Fibroblast of skin of back (primary cell): ENCODE data around the gene ITSN1. TPM values are rescaled to one million over a fixed set of nuclear protein-coding genes. Genes with fewer than 3 reads are reported as not detected.
"Not testable (repeated sequence)": the region's sequence is repeated elsewhere in the genome, so short reads cannot be mapped to it uniquely, and the experiment has no call there.

Source experiments
- DNase-seq: peaks from one replicate; pipeline ENCODE4 v3.0.0-alpha.2; 2013
- polyA plus RNA-seq, 2 experiments: library from polyadenylated mRNA; unstranded; fragments of 120-200 nt; gene quantifications; one replicate each; pipeline ENCODE4 v1.2.1, GENCODE V29; 2013; ENCODE audit not compliant: insufficient read length in 2 of 2

The ITSN1 gene
- polyA plus RNA-seq (2013, experiment 1 of 2; ENCODE audit: insufficient read length): 26.5 TPM
- polyA plus RNA-seq (2013, experiment 2 of 2; ENCODE audit: insufficient read length): 23.9 TPM

- peak; percentile 100 for DNase-seq
These were observed at the start of gene ITSN1 for GRCh38 chr21:33642027-33642895. ITSN1 (plus strand) TSS chr21:33642501; CDS start chr21:33718829, 76,328 bp downstream.

- no peak for DNase-seq
These were observed 44.2 kb upstream of the ITSN1 start for GRCh38 chr21:33598051-33598450.

- no peak for DNase-seq
These were observed 33.7 kb upstream of the ITSN1 start for GRCh38 chr21:33608559-33608958.

DNA sequence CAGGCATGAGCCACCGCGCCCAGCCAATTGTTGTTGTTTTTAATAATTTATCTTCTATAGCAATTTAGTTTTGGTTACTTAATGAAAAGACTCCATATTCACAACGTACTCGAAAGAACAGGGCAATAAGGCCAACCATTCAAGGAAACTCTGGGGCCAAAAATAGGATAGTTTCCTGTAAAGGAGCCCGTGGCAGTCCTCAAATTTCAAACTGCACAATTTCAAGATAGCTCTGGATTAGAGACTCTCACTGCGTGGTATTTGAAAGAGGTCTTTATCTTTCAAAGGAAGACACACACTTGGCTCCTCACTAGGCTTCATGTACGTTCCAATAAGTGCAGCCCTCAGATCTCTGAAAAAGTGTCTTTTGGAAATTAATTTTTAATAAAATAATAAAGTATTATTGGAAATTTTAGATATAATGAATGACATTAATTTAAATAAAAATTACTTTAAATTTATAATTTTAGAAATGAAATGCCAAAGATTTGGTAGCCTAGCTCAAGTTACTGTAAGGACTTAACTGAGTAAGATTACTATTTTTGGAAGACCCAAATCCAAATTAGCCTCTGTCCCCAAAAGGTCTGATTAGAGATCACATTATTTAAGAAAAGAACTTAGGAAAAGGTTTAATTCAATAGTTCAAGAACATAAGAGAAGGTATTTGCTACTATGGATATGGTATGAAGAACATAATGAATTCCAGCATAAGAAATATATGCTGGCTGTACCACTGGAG is 31.1 kb upstream of the ITSN1 start:
- no peak for DNase-seq

DNA sequence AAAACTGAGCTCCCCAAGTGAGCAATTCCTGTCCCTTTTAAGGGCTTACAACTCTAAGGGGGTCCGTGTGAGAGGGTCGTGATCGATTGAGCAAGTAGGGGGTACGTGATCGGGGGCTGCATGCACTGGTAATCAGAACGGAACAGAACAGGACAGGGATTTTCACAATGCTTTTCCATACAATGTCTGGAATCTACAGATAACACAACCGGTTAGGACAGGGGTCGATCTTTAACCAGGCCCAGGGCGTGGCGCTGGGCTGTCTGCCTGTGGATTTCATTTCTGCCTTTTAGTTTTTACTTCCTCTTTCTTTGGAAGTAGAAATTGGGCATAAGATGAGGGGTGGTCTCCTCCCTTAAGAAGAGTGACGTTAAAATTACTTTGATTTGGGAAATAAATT is 24.7 kb upstream of the ITSN1 start:
- not testable (repeated sequence) for DNase-seq

GRCh38 chr21:33618407-33618806 is 23.9 kb upstream of the ITSN1 start:
- DNase-seq: no peak

DNA sequence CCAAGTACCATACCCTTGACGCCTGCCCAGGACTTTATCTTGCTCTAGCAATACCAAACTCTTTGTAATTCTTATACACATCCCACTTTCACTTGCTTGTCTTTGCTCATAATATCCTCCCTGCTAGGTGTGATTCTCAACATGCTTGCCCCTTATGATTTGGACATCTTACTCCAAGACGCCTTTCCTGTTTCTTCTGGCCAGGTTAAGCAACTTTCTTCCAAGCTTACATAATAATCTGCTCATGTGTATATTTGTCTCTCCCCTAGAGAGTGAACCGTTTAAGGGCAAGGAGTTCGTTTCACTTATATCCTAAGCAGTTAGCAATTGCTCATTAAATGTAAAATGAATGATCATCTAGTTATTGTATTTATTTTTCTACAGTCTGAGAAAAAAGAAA is 22.6 kb upstream of the ITSN1 start:
- no peak for DNase-seq

DNA sequence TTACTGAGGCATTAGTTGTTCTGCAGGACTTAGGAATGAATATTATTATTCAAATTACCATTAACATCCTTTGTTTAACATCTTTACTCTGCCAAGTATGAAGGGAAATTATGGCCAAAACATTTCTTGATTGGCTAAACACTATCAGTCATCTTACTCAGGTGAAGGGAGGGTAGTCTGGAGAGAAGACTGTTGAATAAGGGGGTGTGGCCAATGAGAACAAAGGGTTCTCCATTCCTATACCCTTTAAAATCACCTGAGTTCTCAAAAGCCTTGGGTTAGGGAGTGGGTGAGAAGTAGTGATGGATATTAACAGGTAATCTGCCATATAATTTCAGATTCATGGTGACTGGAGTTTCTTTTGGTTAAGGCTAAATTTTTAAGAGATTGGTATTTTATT is 20.0 kb upstream of the ITSN1 start:
- no peak for DNase-seq

DNA sequence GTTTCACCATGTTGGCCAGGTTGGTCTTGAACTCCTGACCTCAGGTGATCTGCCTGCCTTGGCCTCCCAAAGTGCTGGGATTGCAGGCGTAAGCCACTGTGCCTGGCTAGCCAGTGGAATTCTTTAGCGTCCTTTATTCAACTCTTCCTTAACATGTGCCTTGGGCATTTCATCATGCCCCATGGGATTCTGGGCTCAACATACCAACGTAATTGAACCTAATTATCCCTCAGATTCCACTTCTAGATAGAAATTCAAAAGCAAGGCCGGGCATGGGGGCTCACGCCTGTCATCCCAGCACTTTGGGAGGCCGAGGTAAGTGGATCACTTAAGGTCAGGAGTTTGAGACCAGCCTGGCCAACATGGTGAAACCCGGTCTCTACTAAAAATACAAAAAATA is 16.1 kb upstream of the ITSN1 start:
- not testable (repeated sequence) for DNase-seq

DNA sequence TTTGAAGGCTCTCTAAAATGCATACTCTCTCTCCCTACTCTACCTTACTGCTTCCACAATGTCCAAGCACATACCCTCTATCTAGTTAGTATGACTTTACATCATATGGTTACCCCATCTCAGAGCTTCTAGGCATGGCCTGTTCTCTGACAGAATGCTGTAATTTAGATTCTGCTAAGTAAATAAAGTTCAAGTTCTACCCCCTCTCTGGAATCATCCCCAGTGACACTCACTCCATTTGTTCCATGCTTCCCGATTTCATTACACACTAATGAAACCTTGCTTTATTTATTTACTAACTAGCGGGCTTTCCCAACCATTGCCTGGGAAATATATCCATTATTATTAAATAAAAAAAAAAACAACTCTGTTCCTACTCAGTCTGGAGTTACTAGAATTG is 8.0 kb upstream of the ITSN1 start:
- DNase-seq: no peak

- DNase-seq: no peak
These were observed 1.5 kb upstream of the ITSN1 start for GRCh38 chr21:33640697-33641351.

GRCh38 chr21:33641352-33642026 is 812 bp upstream of the ITSN1 start, which contains the start of gene CRYZL1:
CRYZL1 (minus strand) TSS chr21:33641741; CDS start chr21:33631551, 10,190 bp downstream.
- DNase-seq: peak; percentile 100

DNA sequence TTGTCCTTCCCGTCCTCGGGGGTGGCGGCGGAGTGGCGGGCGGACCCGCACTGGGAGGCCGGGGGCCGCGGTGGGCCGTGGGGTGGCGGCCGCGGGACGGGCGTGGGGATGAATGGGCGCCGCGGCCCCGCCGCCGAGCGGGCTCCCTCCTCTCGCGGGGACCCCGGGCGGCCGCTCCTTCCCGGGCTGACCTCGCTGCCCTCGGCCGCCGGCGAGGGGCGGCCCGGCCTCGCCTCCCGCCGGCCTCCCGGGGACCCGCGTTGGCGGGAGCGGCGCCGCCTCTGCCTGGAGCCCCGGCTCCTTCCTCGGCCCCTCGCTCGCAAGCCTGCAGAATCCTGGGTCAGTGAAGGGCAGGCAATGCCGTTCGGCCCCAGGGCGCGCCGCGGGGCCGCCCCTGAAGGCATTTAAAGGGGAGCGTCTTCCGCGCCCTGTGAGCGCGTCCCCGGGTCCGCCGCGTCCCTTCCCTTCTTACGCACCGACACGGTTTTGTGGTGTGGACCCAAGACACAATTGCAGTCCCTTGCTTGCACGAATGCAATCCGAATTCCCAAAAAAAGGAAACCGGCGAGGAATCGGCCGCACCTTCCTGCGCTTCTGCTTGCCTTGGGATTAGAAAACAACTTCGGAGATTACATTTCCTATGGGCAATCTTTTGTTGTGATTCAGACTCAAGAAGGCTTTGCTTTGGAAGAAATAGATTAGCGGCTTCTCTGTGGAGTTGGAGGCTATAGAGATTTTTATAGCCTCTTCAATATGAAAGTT is 776 bp downstream of the ITSN1 start:
- DNase-seq: peak; percentile 30

GRCh38 chr21:33643658-33644311 is 1.5 kb downstream of the ITSN1 start:
- peak; percentile 18 for DNase-seq

DNA sequence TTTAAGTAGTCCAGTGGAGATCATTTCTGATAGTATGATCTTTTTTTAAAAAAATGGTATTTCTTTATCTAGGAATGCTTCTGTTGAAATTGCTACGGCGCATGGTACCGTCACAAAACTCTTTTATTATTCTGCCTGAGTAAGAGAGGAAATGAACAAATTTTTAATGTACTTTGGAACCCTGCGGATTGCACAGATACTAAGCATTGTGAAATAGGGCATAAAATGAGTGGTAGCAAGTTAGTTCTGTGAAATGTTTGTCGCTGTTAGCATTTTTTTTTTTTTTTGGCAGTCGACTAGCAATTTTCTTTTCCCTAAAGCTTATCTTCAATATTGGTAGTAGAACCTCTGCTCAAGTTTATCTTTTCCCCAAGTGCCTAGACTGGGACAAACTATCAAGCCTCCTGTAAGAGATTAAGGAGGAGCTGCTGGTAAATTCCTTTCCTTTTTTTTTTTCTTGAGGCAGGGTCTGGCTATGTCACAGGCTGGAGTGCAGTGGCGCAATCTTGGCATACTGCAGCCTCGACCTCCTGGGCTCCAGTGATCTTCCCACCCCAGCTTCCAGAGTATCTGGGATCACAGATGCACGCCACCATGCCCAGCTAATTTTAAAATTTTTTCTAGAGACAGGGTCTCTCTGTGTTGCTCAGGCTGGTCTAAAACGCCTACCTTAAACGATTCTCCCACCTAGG is 2.2 kb downstream of the ITSN1 start:
- DNase-seq: peak; percentile 40

- no peak for DNase-seq
These were observed 3.4 kb downstream of the ITSN1 start for GRCh38 chr21:33645730-33646129.

DNA sequence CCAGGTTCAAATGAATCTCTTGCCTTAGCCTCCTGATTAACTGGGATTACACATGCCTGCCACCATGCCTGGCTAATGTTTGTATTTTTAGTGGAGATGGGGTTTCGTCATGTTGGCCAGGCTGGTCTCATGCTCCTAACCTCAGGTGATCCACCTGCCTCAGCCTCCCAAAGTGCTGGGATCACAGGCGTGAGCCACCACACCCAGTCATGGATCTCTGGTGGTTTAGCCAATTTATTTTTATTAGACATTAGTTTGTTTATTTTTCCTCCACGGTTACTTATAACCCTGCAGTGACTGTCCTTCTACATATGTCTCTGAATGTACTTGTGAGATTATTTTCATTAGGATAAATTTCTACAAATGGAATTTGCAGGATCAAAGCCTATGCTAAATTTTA is 5.3 kb downstream of the ITSN1 start:
- DNase-seq: no peak

DNA sequence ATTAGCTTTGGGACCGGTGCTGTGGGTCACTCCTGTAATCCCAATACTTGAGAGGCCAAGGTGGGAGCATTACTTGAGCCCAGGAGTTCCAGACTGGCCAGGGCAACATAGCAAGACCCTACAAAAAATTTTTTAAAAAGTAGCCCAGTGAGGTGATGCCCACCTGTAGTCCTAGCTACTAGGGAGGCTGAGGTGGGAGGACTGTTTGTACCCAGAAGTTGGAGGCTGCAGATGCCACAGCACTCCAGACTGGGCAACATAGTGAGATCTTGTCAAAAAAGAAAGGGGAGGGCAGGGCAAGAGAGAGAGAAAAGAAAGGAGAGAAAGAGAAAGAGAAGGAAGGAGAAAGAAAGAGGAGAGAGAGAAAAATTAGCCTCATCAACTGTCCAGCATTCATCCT is 6.3 kb downstream of the ITSN1 start:
- DNase-seq: no peak

GRCh38 chr21:33650230-33650629 is 7.9 kb downstream of the ITSN1 start:
- no peak for DNase-seq

- no peak for DNase-seq
These were observed 8.7 kb downstream of the ITSN1 start for GRCh38 chr21:33650929-33651509.
